PC-3 (cell line): ENCODE results near the gene HMCN1.

Experiments
- EZH2 ChIP-seq: fragments of 300-600 bp; sonication (generic); IDR thresholded peaks from one replicate; pipeline ENCODE4 v1.6.1; 2017; ENCODE audit warnings: antibody characterized with exemption, mild to moderate bottlenecking, low read length; ENCODE audit not compliant: unreplicated experiment
- TF ChIP-seq, protein P1 (sequence below): fragments of 300-600 bp; sonication (generic); conservative IDR thresholded peaks from 2 replicates; pipeline ENCODE4 v1.5.1; 2017; ENCODE audit warnings: antibody characterized with exemption, low read depth, mild to moderate bottlenecking, low read length

DNA sequence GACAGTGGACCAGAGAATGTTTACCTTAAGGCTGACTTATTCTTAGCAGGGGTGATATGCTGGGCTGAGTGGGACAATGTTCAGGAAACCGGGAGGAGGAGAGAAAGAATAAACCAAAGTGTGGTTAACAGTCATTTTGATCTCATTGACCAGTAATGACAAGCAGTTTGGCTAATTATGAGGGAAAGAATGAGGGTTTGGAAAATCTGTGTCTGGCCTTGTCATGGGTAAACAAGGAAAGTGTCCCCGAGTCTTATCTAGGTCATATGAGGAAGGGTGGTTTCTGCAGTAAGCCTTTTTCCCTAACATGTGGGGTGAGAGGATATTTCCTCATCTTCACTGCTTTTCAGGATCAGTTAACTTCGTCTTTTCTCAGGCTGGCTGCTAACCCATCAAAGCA, 485.9 kb downstream of the HMCN1 start:
- TF ChIP-seq, protein P1, sequence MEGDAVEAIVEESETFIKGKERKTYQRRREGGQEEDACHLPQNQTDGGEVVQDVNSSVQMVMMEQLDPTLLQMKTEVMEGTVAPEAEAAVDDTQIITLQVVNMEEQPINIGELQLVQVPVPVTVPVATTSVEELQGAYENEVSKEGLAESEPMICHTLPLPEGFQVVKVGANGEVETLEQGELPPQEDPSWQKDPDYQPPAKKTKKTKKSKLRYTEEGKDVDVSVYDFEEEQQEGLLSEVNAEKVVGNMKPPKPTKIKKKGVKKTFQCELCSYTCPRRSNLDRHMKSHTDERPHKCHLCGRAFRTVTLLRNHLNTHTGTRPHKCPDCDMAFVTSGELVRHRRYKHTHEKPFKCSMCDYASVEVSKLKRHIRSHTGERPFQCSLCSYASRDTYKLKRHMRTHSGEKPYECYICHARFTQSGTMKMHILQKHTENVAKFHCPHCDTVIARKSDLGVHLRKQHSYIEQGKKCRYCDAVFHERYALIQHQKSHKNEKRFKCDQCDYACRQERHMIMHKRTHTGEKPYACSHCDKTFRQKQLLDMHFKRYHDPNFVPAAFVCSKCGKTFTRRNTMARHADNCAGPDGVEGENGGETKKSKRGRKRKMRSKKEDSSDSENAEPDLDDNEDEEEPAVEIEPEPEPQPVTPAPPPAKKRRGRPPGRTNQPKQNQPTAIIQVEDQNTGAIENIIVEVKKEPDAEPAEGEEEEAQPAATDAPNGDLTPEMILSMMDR = no peak
- no peak for TF ChIP-seq EZH2
